ENCODE data around the gene LOXHD1.

GRCh38 chr18:46570666-46571065, 86.4 kb downstream of the LOXHD1 start:
- TF ChIP-seq CTCF (IDR thresholded peaks at IDR 0.05) (no peak), EP300 (IDR thresholded peaks at IDR 0.05) (no peak), POLR2A (IDR thresholded peaks at IDR 0.05; ENCODE audit: low read depth) (no peak)
